GM12864 (cell line): Measurements from ENCODE around the gene ARAP1.

ENCODE experiments used
- DNase-seq: peaks from one replicate; pipeline ENCODE4 v3.0.0-alpha.2; 2011; ENCODE audit warnings: low read depth
- H3K4me3 ChIP-seq: 2 replicates; pipeline ENCODE4 v1.5.1; 2011; ENCODE audit warnings: mild to moderate bottlenecking, low read depth, low read length, control low read depth
- TF ChIP-seq, protein P1 (sequence below): IDR thresholded peaks from 2 replicates; pipeline ENCODE4 v1.5.1; 2011; ENCODE audit warnings: low read depth, mild to moderate bottlenecking, moderate library complexity, low read length, control low read depth, inconsistent platforms; ENCODE audit errors: missing control alignments

The ARAP1 gene

DNA sequence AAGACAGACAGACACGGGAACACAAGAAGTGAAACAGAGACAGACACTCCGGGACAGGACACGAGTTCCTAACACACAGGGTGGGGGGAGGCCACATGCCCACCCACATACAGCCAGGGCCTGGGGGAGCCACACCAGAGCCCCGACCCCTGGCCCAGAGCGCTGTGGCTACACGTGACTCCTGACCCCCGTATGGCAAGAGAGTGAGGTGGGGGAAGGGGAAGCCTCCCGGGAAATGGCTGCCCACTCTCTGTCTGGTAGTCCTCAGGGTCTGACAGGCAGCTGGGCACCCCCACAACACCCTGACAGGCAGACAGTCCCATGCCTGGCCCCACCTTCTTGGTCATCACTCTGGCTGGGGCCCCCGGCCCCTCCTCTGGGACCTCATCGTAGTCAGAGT lies 39.4 kb downstream of the ARAP1 start:
- no peak for DNase-seq
- H3K4me3 ChIP-seq, result no peak overlapping the region
- TF ChIP-seq, protein P1, sequence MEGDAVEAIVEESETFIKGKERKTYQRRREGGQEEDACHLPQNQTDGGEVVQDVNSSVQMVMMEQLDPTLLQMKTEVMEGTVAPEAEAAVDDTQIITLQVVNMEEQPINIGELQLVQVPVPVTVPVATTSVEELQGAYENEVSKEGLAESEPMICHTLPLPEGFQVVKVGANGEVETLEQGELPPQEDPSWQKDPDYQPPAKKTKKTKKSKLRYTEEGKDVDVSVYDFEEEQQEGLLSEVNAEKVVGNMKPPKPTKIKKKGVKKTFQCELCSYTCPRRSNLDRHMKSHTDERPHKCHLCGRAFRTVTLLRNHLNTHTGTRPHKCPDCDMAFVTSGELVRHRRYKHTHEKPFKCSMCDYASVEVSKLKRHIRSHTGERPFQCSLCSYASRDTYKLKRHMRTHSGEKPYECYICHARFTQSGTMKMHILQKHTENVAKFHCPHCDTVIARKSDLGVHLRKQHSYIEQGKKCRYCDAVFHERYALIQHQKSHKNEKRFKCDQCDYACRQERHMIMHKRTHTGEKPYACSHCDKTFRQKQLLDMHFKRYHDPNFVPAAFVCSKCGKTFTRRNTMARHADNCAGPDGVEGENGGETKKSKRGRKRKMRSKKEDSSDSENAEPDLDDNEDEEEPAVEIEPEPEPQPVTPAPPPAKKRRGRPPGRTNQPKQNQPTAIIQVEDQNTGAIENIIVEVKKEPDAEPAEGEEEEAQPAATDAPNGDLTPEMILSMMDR, result no peak

DNA sequence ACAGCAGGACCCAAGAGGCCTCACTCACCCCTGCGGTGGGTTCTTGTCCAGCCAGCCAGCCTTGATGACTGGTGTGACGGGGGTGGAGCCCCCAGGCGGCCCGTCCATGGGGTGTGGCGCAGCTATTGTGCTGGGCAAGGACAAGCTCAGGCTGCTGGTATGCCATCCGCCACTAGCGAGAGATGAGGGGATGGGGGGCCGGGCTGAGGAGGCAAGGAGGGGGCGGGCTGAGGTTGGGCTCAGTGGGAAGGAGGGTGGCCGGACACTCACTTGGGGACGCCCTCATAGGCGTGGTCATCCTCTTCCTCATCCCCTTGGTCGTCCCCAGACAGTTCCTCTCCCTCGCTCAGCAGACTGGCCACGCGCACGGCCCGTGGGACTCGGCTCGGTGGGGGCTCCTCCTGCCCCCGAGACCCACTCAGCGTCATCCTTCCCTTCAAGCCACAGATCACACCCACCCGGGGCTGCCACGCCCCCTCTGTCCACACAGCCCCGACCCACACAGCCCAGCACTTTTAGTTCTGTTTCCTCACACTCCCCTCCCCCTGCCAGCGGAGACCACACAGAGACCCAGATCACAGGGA lies 39.9 kb downstream of the ARAP1 start:
- no peak overlapping the region for H3K4me3 ChIP-seq
- no peak for DNase-seq
- TF ChIP-seq, protein P1, result no peak

GRCh38 chr11:72711141-72711540 lies 41.1 kb downstream of the ARAP1 start:
- H3K4me3 ChIP-seq, result no peak overlapping the region
- no peak for DNase-seq
- TF ChIP-seq, protein P1, result no peak

DNA sequence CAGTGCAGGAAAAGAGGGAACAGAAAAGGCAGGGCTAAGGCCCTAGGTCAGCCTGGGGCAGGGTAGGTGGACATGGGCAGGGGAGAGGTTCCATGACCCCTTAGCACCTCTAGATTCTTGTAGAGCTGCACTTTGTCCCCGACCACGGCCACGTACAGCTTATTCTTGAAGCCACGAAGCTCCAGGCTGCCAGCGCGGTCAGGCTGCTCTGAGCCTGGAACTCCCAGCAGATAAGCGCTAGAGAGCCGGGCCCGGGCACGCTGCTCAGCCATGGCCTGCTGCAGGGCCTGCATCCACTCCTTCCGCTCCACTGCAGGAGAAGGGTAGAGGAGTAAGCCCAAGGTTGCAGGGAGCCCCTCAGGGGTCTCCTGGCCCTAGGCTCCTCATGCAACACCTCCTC lies 41.9 kb downstream of the ARAP1 start:
- TF ChIP-seq, protein P1, result no peak
- H3K4me3 ChIP-seq, result no peak overlapping the region
- DNase-seq, result no peak

- no peak for DNase-seq
- no peak overlapping the region for H3K4me3 ChIP-seq
- TF ChIP-seq, protein P1, result no peak
Measured at GRCh38 chr11:72709478-72710238, 42.5 kb downstream of the ARAP1 start.

DNA sequence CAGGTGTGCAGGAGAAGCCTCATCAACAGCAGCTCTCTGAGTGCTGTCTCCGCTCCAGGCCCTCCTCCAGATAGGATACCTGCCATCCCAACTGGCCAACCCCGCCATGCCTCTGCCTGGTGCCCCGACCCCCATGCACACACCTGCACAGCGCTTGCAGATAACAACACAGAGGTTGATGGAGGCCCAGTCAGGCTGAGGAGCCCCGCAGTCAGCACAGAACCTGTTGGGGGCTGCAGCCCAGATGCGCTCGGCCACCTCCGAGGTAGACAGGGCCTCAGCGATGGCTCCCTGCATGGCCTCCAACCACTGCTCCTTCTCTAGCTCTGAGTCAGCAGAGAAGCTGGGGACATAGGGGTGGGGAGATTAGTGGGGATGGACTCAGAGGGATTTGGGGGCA lies 45.2 kb downstream of the ARAP1 start:
- no peak overlapping the region for H3K4me3 ChIP-seq
- DNase-seq, result no peak
- TF ChIP-seq, protein P1, result no peak

GRCh38 chr11:72706579-72706978 lies 45.6 kb downstream of the ARAP1 start:
- TF ChIP-seq, protein P1, result no peak
- no peak overlapping the region for H3K4me3 ChIP-seq
- DNase-seq, result no peak
